HK-2 (cell line): Measurements from ENCODE around the gene BICDL1.

Experiments
- DNase-seq: peaks from one replicate; pipeline ENCODE4 v3.0.0-alpha.2; 2018; ENCODE audit not compliant: unreplicated experiment

BICDL1 gene

DNA sequence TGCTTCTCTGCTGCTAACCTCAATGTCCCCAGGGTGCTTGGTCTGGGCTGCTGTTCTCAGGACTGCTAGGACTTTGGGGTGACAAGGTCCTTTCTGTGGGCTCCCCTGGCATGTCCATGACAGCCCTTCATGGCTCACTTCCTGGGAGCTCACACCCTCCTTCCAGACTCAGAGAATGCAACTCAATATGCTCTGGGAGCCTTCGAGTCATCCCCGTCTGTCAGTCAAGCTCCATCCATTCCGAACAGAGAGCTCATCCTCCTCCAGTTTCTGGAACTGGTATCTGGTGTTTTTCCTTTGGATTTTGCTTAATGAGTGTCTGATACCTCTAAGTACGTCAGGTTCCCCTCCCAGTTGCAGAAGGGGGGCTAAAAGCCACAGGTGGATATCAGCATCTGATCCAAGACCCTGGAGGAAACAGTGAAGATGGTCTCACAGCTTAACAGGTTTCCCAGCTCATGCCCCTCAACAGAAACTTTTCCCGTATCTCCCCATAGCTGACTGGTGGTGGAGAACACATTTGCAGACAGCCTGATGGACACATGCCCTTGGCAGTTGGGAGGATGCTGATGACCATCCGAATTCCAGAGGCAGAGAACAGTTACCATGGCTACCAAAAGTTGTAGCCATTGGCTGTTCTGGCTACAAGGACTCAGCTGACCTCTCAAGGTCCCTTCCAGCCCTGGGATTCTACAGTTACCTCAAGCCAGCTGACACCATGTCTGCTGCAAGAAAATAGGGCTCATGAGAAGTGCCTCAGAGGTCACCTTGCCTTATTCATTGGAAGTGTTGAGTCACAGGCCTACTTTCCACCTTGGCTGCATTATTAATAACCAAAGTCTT, 137.0 kb downstream of the BICDL1 start:
- no peak for DNase-seq

DNA sequence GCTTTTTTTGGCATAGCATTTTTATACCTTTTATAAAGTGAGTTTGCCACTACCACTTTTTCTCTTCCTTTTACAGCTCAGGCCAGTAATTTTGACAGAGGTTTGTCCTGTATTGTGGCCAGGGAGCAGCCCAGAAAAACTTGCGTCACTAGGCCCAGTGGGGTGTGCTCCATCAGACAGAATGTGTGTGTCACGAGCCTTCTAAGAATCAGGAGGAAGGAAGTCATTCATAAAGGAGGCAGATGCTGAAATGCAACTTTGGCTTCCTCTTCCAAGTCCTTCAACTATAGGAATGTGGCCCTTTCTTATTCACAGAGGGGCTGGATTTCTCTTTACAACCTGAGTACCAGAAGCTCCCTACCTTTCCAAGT, 137.6 kb downstream of the BICDL1 start:
- no peak for DNase-seq

DNA sequence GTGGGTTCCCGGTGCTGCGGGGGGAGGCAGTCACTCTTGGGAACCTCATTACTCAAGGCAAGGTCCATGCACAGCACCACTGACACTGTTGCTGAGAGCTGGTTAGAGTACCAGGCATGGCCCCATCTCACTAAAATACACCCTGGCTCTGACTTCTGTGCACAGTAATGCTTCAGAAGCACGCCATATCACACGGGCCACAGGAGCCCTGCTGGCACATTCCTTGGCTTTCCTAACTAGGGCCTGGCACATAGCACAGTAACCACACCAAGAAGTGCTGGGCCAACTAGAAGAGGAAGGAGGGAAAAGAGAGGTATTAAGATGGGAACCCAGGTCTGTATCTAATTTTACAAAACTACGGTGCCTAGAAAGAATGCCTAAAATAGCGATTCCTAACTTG, 141.0 kb downstream of the BICDL1 start:
- no peak for DNase-seq

DNA sequence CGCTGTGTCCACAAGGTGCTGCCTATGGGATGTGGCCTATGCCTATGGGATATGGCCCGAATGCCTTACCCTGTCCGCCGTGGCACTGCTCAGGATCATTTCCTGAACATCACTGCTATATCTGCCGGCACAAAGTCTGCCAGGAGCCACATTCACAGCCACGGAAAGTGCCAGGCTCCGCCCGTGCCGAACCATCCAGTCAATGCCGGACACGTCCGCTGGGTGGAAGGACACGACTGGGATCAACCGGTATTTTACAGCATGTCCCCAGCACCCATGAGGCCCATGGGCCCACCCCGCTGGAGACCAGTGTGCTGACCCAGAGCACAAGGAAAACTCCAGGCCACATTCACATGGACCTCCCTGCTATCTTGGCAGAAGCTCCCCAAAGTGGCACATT, 142.1 kb downstream of the BICDL1 start:
- no peak for DNase-seq

DNA sequence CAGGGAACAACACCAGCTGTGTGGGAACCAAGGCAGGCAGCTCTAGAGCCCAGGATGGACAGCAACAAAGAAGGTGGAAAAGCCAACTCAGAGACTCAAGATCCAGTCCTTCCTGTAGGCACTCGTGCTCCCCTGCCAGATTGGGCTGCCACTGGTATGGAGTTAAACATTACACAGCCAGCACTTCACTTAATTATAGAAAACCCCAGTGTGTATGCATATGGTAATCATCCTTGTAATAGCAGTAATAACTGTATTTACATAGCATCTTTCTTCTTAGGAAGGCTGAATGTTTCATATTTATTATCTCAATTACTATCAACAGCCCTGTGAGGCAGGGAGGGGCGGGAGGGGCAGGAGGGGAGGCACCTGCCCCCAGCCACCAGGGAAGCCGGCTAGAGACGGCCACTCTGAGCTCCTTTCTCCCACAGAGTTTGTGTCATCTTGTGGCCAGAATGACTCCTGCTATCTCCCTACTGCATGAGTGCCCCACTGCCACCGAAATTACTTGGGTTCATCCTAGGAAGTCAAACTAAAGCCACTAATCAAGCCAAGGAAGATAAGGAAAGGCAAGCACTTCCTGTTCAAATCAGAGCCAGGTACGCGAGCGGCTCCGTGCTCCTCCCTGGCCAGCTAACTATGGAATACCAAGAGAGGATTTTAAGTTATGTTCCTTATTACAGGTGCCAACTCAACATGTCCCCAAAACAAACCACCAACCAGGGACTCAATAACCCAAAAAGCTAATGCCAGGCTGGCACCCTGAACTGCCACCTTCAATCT, 143.2 kb downstream of the BICDL1 start:
- no peak for DNase-seq

GRCh38 chr12:120132863-120133385, 143.9 kb downstream of the BICDL1 start:
- DNase-seq = no peak

- DNase-seq = no peak
These were observed 145.4 kb downstream of the BICDL1 start for GRCh38 chr12:120134307-120134980.

GRCh38 chr12:120136093-120136770, 147.2 kb downstream of the BICDL1 start:
- no peak for DNase-seq

DNA sequence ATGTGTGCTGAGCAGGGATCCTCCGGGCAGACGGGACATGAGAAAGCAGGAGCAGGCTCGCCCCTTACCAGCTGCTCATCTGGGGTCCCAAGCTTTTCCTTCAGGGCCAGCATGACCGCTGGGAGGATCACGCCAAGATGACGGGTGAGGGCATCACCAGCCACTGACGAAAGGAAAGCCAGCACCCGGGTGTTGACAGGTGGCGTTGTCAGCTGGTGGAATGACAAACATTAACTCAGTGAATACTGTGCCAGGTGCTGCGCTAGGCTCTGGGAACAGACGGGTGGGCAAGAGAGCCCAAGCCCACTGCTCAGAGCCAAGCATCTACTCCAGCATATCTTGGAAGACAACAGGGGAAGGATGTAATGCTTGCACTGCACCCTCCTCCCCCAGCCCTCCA, 148.8 kb downstream of the BICDL1 start:
- DNase-seq = no peak

GRCh38 chr12:120138366-120138765, 149.3 kb downstream of the BICDL1 start:
- DNase-seq = no peak

DNA sequence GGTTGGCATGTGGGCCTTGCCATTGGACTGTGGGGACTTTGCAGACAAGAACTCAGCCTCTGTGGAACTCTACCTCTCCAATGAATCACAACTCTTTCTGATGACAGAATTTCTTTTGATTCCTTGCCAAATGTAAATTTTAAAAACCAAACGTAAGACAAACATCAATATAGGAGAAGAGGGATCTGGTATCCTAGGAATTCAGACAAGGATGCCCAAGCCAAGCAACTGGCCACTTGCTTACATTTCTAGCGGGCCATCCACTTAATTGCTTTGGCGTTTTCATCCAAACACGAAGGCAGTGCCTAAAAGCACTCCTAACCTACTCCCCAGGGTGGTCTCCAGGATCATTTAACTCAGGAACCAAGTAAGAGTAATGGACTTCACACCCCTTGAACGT, 150.9 kb downstream of the BICDL1 start:
- DNase-seq = no peak

DNA sequence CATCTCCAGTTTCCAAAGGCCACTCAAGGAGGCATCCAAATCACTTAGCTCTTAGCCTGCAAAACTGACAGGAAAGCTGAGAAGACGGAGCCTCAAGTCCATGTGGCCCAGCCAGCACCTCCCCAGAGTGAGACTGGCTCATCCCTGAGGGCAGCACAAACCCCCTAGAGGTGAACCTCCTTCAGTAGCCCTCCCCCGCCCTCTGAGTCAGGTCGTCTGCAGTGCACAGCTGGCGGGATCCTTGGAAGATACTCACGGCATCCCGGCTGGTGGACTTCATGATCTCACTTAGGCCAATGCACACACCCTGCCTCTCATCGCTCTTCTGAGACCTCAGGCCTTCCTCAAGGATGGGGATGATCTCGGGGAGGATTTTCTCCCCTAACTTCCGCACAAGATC, 151.6 kb downstream of the BICDL1 start:
- no peak for DNase-seq

DNA sequence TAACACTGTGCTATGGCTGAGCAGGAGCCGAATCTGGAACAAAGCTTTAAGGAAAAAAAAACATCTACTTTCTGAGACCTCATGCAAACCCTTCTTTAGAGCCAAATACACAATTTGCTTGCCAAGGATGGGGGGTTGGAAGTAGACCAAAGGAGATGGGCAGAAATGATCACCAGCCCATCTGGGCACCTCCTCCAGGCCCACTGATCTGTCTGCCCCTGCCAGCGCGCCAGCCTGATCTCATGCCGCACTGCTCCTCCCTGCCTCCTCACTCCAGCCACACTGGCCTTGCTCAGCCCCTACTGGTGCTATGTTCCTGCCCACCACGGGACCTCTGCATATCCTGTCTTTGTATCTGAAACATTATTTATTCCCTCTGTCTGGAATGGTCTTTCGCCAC, 152.3 kb downstream of the BICDL1 start:
- no peak for DNase-seq

DNA sequence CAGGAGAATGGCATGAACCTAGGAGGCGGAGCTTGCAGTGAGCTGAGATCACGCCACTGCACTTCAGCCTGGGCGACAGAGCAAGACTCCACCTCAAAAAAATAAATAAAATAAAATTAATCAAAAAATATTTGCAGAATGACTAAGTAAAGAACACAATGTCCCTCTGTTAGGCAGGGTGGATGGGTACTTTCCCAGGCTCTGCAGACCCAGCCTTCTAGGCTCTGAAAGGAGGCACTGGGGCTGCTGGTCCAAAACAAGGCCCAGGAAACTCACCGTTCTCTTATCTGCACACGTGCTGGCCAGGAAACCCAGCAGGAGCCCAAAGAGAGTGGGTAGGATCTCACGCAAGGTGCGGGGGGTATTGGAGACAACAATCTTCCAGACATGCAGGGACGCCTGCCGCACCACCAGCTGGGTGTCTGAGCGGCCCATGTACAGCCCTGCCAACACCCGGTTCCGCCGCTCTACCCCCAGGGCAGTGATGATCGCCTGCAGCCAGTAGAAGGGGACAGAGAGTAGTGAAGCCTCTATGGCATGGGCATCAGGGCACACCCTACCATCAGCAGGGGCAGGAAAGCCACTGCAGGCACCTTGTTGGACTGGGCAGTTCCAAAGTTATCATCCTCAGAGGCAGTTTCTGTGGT, 153.3 kb downstream of the BICDL1 start:
- DNase-seq = no peak
